T follicular helper cell (primary cell): Measurements from ENCODE around the gene ZNF536.
"Not testable (repeated sequence)": the region's sequence is repeated elsewhere in the genome, so short reads cannot be mapped to it uniquely, and the experiment has no call there.

Experiments
- DNase-seq: peaks from one replicate; pipeline ENCODE4 v3.0.0-alpha.2; 2020; ENCODE audit warnings: low read depth

ZNF536 gene

GRCh38 chr19:30419568-30420180, 47.5 kb downstream of the ZNF536 start:
- no peak for DNase-seq

- DNase-seq, result no peak
These were observed 48.1 kb downstream of the ZNF536 start for GRCh38 chr19:30420316-30420715.

GRCh38 chr19:30420881-30421280, 48.7 kb downstream of the ZNF536 start:
- no peak for DNase-seq

- DNase-seq, result no peak
These were observed 49.4 kb downstream of the ZNF536 start for GRCh38 chr19:30421571-30421970.

GRCh38 chr19:30423481-30423880, 51.3 kb downstream of the ZNF536 start:
- DNase-seq, result no peak

- DNase-seq, result no peak
These were observed 54.0 kb downstream of the ZNF536 start for GRCh38 chr19:30425885-30426838.

- DNase-seq, result no peak
These were observed 54.7 kb downstream of the ZNF536 start for GRCh38 chr19:30426864-30427263.

GRCh38 chr19:30428092-30428680, 56.0 kb downstream of the ZNF536 start:
- no peak for DNase-seq

- no peak for DNase-seq
These were observed 56.7 kb downstream of the ZNF536 start for GRCh38 chr19:30428844-30429243.

- DNase-seq, result no peak
These were observed 58.1 kb downstream of the ZNF536 start for GRCh38 chr19:30430206-30430734.

- DNase-seq, result no peak
These were observed 59.4 kb downstream of the ZNF536 start for GRCh38 chr19:30431591-30431990.

- no peak for DNase-seq
These were observed 62.8 kb downstream of the ZNF536 start for GRCh38 chr19:30434797-30435594.

GRCh38 chr19:30437869-30438268, 65.7 kb downstream of the ZNF536 start:
- no peak for DNase-seq

GRCh38 chr19:30439310-30439709, 67.1 kb downstream of the ZNF536 start:
- no peak for DNase-seq

- DNase-seq, result no peak
These were observed 68.8 kb downstream of the ZNF536 start for GRCh38 chr19:30441011-30441410.

GRCh38 chr19:30442674-30443073, 70.5 kb downstream of the ZNF536 start:
- no peak for DNase-seq

- no peak for DNase-seq
These were observed 71.5 kb downstream of the ZNF536 start for GRCh38 chr19:30443531-30444252.

GRCh38 chr19:30444253-30444671, 72.1 kb downstream of the ZNF536 start:
- no peak for DNase-seq

- no peak for DNase-seq
These were observed 72.6 kb downstream of the ZNF536 start for GRCh38 chr19:30444686-30445232.

GRCh38 chr19:30445385-30445784, 73.2 kb downstream of the ZNF536 start:
- no peak for DNase-seq

- not testable (repeated sequence) for DNase-seq
These were observed 73.9 kb downstream of the ZNF536 start for GRCh38 chr19:30446120-30446519.
